Right lobe of liver (tissue), 6 donors: Measurements from ENCODE around the gene NBEA. TPM values are rescaled to one million over a fixed set of nuclear protein-coding genes. Genes with fewer than 3 reads are reported as not detected.

Source experiments
- ATAC-seq, 4 donors: fragments of 200-7000 bp; cut with Tn5 transposase; one replicate each; pipeline ENCODE4 v1.9.1; 2020; ENCODE audit warnings: mild to moderate bottlenecking in 4 of 4, moderate library complexity in 4 of 4
- DNase-seq, 3 donors: peaks; one replicate each; pipeline ENCODE4 v3.0.0-alpha.2; 2020
- H3K27ac ChIP-seq, 3 donors: fragments of 200-600 bp; one replicate each; pipeline ENCODE4 v1.8.0; 2022
- H3K27me3 ChIP-seq, 2 donors: fragments of 200-600 bp; one replicate each; pipeline ENCODE4 v1.8.0; 2022
- H3K36me3 ChIP-seq, 4 donors: fragments of 200-600 bp; sonication (generic) in 1 of 4; one replicate each; pipeline versions ENCODE4 v1.5.1 to v1.8.0; 2017 to 2022; ENCODE audit warnings: control low read depth in 1 of 4
- H3K4me1 ChIP-seq, 4 donors: fragments of 200-600 bp; sonication (generic) in 1 of 4; one replicate each; pipeline versions ENCODE4 v1.5.1 to v1.8.0; 2017 to 2022; ENCODE audit warnings: control low read depth in 1 of 4
- H3K4me3 ChIP-seq, 3 donors: fragments of 200-600 bp; one replicate each; pipeline ENCODE4 v1.8.0; 2022
- H3K9me3 ChIP-seq, 4 donors: fragments of 200-600 bp; sonication (generic) in 1 of 4; one replicate each; pipeline versions ENCODE4 v1.5.1 to v1.8.0; 2017 to 2022; ENCODE audit warnings: control low read depth in 1 of 4
- CTCF ChIP-seq, 4 donors: fragments of 200-600 bp in 3 of 4; fragments of 450-650 bp in 1 of 4; IDR thresholded peaks; one replicate each; pipeline versions ENCODE4 v1.5.1 to v1.8.0; 2016 to 2022; ENCODE audit warnings: antibody characterized with exemption in 4 of 4, mild to moderate bottlenecking in 2 of 4
- POLR2A ChIP-seq: fragments of 450-650 bp; IDR thresholded peaks from one replicate; pipeline ENCODE4 v1.6.1; 2017; ENCODE audit warnings: antibody characterized with exemption, mild to moderate bottlenecking
- WGBS: methylation state at CpG from one replicate; pipeline ENCODE4 v1.1.6; 2018; ENCODE audit warnings: low coverage, low lambda C conversion rate; ENCODE audit not compliant: insufficient coverage; ENCODE audit errors: missing lambda C conversion rate; 5-methylcytosine and 5-hydroxymethylcytosine counted together
- intact Hi-C, 2 donors: fragments of 100-400 bp; cut with DNase I; formaldehyde crosslinking; loops; one replicate each; pipeline versions ENCODE4 v1.11.2 to v1.14.1; 2022
- total RNA-seq, 6 experiments: library from RNA; depleted of rRNA in 2 of 6; stranded (reverse); fragments of >200 nt in 2 of 6; fragmentation: NEBNext Ultra II Directional in 3 of 6; extraction: Animal tissue kit (Norgen Biotek cat#: 25700) in 3 of 6; gene quantifications; one replicate each; pipeline versions ENCODE4 v1.1.0 to v1.2.4, GENCODE V29; 2016 to 2023
- donor health status: DM: no; HTN: yes; CAD: no.
- donor health status: DM: no; HTN: no; CAD: no.
- donor health status: DM: no; HTN: no; CAD: no.
- donor health status: DM: no; HTN: yes; CAD: no.
- donor health status: DM: no; HTN: yes; CAD: no.

NBEA gene
- total RNA-seq, 6 experiments from 2014 or later, result 0.62 to 1.7 (median 0.75) TPM

GRCh38 chr13:35460061-35460460 lies 518.0 kb downstream of the NBEA start:
- Histone ChIP-seq H3K27me3 (no peaks in the 10 kb centered on the region), H3K9me3 (no peaks in the 10 kb centered on the region), H3K36me3 (no peaks in the 10 kb centered on the region), H3K27ac (no peak overlapping the region), H3K4me1 (no peaks in the 10 kb centered on the region), H3K4me3 (no peak overlapping the region)
- intact Hi-C loops, result no loop called here
- ATAC-seq (no peak), DNase-seq (no peak)
- TF ChIP-seq POLR2A (no peak), CTCF (IDR thresholded peaks at IDR 0.05) (no peak)
- WGBS, result 80% methylated on average over 2 of the region's 2 CpGs

GRCh38 chr13:35465371-35465770 lies 523.3 kb downstream of the NBEA start:
- no peak overlapping the region for H3K4me3 ChIP-seq
- no peak for ATAC-seq
- no peak for DNase-seq
- WGBS, result 80% methylated on average over 3 of the region's 3 CpGs
- H3K36me3 ChIP-seq, result no peaks in the 10 kb centered on the region
- intact Hi-C loops, result no loop called here
- H3K27ac ChIP-seq, result no peak overlapping the region
- H3K27me3 ChIP-seq, result peaks cover 0 to 9% of the 10 kb centered on the region in 2 donors
- H3K4me1 ChIP-seq, result no peaks in the 10 kb centered on the region
- H3K9me3 ChIP-seq, result no peaks in the 10 kb centered on the region
- TF ChIP-seq POLR2A (no peak), CTCF (IDR thresholded peaks at IDR 0.05) (no peak)

GRCh38 chr13:35468195-35468594 lies 526.1 kb downstream of the NBEA start:
- WGBS, result 78% methylated on average over 1 of the region's 1 CpG
- H3K27me3 ChIP-seq, result peaks cover 0 to 9% of the 10 kb centered on the region in 2 donors
- intact Hi-C loops, result no loop called here
- no peaks in the 10 kb centered on the region for H3K9me3 ChIP-seq
- H3K36me3 ChIP-seq, result no peaks in the 10 kb centered on the region
- DNase-seq, result no peak
- no peak for TF ChIP-seq POLR2A
- no peak for TF ChIP-seq CTCF (IDR thresholded peaks at IDR 0.05)
- H3K27ac ChIP-seq, result no peak overlapping the region
- ATAC-seq, result no peak
- H3K4me1 ChIP-seq, result no peaks in the 10 kb centered on the region
- no peak overlapping the region for H3K4me3 ChIP-seq

- Histone ChIP-seq H3K27ac (no peak overlapping the region), H3K36me3 (no peaks in the 10 kb centered on the region), H3K4me1 (no peaks in the 10 kb centered on the region), H3K4me3 (no peak overlapping the region), H3K27me3 (peaks cover 0 to 14% of the 10 kb centered on the region in 2 donors), H3K9me3 (no peaks in the 10 kb centered on the region)
- WGBS, result 46% methylated on average over 10 of the region's 10 CpGs
- TF ChIP-seq CTCF (IDR thresholded peaks at IDR 0.05), result no peak
- no peak for TF ChIP-seq POLR2A
- ATAC-seq, result no peak
- intact Hi-C loops, result no loop called here
- no peak for DNase-seq
Observed at GRCh38 chr13:35469806-35470525, 527.9 kb downstream of the NBEA start.
